ENCODE measurements around the gene LRRC23.
"Not testable (repeated sequence)": the region's sequence is repeated elsewhere in the genome, so short reads cannot be mapped to it uniquely, and the experiment has no call there.

LRRC23 gene, protein sequence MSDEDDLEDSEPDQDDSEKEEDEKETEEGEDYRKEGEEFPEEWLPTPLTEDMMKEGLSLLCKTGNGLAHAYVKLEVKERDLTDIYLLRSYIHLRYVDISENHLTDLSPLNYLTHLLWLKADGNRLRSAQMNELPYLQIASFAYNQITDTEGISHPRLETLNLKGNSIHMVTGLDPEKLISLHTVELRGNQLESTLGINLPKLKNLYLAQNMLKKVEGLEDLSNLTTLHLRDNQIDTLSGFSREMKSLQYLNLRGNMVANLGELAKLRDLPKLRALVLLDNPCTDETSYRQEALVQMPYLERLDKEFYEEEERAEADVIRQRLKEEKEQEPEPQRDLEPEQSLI

DNA sequence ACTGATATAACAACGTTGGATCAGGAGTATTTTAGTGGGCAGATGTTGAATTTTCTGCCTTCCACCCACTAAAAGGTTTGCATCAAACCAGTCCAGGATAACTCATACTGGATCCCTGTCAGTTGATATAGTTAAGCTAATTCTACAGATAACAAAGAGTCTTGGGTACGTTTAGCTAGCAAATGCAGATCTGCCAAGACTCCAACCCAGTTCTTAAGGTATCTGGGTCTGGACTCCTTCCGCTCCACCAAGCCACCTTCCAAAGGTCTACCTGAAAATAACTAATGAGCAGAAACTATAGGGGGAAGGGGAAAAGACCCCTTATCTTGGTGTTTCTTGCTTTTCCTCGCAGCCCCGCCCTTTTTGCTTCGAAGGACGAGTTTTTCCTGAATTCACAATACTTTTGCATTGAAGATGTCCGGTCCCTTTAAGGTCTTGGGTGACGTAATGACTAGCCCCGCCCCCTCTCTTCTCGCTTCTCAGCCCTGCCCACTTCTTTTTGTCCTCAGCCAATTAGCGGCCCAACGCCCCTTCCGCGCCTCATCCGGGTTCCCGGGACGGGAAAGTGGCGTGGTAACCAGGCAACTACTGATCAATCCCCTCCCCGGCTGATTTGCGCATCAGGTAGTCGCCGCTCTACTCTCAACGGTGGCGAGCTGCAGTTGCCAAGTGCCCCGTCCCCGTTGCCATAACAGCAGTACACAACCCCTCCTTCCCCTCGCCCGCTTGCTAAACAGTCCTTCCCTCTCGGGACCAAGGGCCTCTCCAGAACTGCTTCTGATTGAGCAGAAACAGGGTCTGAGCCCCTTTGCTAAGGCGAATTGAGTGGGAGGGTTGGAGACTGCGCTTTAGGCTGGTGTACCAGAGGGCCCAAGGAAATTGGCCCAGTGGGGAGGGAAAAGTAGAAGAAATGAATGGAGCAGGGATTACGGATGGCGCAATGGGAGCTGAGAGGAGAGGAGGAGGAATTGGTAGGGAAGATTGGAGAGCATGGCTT, at the start of gene LRRC23:
LRRC23 (plus strand) TSS at position 543 of the 997 bp plus-strand sequence. CDS start 812 bp downstream, outside the sequence.
- DNase-seq: peak; percentile 97

- no peak for DNase-seq
These were observed 49.3 kb upstream of the LRRC23 start for GRCh38 chr12:6855322-6855721.

DNA sequence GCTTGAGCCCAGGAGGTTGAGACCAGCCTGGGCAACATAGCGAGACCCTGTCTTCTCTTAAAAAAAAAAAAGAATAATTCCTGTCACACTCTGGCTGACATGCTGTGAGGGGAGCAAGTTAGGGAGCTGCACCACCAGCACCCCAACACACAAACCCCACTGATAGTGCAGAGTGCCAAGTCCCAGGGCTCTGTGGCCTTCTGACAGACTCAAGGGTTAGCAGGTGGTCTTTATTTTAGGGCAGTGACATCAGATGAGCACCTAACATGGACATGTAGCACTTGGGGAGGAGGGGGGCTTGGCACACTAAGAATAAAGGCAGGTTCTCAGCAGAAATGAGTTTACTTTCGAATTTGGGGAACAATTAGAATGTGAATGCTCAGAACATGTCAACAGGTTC, 45.8 kb upstream of the LRRC23 start:
- no peak for DNase-seq

GRCh38 chr12:6860116-6860515, 44.5 kb upstream of the LRRC23 start:
- no peak for DNase-seq

- DNase-seq: no peak
These were observed 43.7 kb upstream of the LRRC23 start for GRCh38 chr12:6860942-6861341.

GRCh38 chr12:6861391-6861790, 43.2 kb upstream of the LRRC23 start:
- no peak for DNase-seq

DNA sequence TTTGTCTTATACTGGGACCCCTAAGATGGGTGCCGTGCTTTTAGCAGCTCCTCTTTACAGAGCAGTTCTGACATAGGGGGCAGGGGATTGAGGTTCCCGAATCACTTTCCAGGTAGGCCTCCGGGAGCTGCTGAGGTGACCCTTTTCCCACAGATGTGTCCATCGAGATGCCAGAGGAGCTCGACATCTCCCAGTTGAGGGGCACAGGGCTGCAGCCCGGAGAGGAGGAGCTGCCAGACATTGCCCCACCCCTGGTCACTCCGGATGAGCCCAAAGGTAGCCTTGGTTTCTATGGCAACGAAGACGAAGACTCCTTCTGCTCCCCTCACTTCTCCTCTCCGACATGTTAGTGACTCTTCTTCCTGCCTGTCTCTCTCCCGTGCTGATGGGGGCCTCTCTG, 41.6 kb upstream of the LRRC23 start:
- no peak for DNase-seq

DNA sequence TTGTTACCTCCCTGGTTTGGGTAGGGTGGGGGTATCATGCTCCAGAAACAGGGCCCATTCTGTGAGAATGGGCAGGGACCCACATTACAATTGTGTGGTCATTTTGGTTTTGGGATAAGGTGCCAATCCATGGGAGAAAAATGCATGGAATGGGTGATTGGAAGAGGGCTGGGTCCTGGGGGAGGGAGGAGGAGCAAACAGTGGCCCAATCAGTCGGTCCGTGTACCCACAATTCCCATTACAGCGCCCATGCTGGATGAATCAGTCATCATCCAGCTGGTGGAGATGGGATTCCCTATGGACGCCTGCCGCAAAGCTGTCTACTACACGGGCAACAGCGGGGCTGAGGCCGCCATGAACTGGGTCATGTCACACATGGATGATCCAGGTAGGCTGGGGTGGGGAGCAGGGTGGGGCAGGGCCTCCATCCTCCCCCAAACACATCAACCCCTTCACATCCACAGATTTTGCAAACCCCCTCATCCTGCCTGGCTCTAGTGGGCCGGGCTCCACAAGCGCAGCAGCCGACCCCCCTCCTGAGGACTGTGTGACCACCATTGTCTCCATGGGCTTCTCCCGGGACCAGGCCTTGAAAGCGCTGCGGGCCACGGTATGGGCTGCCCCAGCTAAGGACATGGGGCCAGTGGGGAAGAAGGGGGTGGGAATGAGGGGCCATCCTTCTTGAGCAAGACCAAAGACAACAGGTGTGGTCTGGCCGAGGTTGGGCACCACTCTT, 40.9 kb upstream of the LRRC23 start:
- no peak for DNase-seq

DNA sequence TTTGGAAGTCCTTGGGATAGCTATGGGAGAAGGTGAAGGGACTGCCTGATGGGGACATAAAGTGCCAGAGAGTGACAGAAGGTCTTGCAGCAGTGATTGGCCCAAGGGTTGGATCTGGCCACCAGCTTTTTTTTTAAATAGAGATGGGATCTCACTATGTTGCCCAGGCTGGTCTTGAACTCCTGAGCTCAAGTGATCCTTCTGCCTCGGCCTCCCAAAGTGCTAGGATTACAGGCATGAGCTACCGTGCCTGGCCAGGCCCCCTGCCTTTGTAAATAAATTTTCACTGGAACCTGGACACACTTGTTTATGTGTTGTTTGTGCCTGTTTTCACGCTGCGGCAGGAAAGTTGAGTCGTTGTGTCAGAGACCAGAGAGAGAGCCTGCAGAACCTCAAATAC, 39.3 kb upstream of the LRRC23 start:
- DNase-seq: not testable (repeated sequence)

DNA sequence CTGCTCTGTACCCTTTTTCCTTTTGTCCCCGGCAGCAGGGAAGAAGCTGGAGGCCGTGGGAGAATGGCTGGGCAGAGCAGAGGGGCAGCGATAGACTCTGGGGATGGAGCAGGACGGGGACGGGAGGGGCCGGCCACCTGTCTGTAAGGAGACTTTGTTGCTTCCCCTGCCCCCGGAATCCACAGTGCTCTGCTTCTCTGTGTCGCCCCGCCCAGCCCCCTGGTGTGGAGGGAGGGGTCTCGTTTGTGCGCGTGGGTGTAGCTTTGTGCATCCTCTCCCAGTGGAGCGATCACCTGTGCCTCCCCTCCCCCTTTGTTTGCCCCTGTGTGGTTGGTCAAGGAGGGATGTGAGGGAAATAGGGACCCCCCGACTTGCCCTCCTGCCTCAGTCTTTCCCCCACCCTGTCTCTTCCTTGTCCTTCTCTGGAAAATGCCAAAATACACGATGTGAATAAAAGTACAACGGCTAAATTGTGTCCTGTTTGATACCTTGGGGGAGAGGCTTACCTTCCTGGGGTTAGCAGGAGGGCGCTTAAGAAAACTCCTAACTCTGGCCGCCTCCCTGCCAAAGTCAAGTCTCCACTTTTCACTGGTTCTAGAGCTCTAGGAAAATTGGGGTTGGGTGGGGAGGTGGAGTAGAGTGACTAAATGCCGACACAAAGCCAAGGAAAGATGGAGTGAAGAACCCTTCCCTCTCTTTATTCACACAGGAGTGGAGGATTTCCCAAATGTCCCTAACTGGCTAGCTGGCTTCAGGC, 38.3 kb upstream of the LRRC23 start:
- no peak for DNase-seq

- no peak for DNase-seq
These were observed 37.7 kb upstream of the LRRC23 start for GRCh38 chr12:6866920-6867412.

DNA sequence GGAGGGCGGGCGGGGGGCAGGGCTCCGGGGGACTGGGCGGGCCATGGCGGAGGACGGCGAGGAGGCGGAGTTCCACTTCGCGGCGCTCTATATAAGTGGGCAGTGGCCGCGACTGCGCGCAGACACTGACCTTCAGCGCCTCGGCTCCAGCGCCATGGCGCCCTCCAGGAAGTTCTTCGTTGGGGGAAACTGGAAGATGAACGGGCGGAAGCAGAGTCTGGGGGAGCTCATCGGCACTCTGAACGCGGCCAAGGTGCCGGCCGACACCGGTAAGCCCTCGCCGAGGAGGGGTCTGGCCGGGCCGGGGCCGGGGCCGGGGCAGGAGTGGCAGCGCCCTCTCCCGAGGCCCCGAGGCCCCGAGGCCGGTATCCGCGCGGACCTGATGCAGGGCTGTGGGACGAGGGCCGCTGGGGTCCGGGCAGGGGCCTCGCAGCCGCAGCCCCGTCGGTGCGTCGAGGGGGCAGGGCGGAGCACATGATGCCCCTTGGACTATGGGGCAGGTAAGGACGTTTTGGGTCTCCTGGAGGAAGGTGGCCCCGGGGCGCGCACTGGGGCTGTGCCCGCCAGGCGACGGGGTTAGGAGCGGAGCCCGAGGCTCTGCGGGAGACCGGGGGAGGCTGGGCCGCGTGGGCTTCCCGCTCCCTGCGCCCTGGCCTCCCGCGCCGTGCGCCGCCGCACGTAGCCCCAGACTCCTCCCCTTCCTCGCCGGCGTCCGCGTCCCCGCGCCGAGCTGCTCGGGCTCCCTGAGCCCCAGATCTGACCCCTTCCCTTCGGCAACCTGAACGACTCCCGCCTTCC, 37.0 kb upstream of the LRRC23 start, which contains the start of gene TPI1:
TPI1 (plus strand) TSS at position 119 of the 798 bp plus-strand sequence; CDS start at position 155, 36 bp downstream.
- peak; percentile 78 for DNase-seq

GRCh38 chr12:6868211-6869048, 36.2 kb upstream of the LRRC23 start:
- DNase-seq: no peak

DNA sequence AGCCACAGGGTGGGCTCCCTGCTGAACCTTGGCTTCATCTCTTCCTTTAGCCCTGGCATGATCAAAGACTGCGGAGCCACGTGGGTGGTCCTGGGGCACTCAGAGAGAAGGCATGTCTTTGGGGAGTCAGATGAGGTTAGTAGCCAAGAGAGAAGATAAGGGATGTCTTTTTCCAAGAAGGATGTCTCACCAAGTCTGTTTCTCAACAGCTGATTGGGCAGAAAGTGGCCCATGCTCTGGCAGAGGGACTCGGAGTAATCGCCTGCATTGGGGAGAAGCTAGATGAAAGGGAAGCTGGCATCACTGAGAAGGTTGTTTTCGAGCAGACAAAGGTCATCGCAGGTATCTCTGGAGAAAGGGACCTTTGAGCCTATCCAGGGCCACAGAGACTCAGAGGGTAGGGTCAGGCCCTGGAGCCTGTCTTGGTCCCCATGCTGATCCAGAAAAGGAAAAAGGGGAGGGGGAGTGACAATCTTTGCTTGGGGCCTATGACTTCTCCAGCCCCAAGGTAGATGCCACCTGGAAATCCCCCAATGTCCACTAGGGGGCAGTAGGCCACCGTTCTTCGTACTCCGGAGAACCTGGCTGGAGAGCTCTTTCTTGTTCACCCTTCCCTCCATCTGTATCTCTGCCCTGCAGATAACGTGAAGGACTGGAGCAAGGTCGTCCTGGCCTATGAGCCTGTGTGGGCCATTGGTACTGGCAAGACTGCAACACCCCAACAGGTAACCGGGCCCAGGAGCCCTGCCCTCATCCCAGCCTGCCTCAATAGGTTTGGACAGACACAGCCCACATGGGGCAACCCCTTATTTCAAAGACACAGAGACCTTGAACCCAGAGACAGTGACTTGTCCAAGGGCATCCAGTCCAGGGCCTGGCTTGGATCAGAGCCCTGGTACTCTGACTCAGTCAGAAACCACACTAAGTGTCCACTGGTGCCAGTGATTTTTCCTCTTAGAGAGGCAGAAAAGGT, 35.3 kb upstream of the LRRC23 start:
- DNase-seq: peak; percentile 87

GRCh38 chr12:6870304-6870703, 34.3 kb upstream of the LRRC23 start:
- DNase-seq: not testable (repeated sequence)

GRCh38 chr12:6871052-6871957, 33.3 kb upstream of the LRRC23 start:
- peak; percentile 43 for DNase-seq
